RPMI8226 (cell line): ENCODE measurements around the gene NXF1.
A peak's percentile ranks its signal among the peaks of the same experiment; 100 is the strongest.
"Not testable (repeated sequence)": the region's sequence is repeated elsewhere in the genome, so short reads cannot be mapped to it uniquely, and the experiment has no call there.

Source experiments
- DNase-seq: peaks from one replicate; pipeline ENCODE4 v3.0.0-alpha.2; 2015

Gene NXF1

DNA sequence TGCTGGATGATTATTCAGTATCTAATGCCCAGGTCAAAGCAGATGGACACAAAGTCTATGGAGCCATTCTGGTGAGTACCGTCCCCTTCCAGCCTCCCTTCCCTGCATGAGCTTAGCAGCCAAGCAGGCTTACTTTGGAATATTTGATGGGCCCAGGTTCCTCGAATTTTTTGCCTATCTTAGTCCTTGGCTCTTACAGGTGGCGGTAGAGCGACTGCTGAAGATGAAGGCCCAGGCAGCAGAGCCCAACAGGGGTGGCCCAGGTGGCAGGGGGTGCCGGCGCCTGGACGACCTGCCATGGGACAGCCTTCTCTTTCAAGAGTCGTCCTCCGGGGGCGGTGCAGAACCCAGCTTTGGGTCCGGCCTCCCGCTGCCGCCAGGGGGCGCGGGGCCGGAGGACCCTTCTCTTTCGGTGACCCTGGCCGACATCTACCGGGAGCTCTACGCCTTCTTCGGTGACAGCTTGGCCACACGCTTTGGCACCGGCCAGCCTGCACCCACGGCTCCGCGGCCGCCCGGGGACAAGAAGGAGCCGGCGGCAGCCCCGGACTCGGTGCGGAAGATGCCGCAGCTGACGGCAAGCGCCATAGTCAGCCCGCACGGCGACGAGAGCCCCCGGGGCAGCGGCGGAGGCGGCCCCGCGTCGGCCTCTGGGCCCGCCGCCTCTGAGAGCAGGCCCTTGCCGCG, 18.8 kb downstream of the NXF1 start:
- peak; percentile 96 for DNase-seq

DNA sequence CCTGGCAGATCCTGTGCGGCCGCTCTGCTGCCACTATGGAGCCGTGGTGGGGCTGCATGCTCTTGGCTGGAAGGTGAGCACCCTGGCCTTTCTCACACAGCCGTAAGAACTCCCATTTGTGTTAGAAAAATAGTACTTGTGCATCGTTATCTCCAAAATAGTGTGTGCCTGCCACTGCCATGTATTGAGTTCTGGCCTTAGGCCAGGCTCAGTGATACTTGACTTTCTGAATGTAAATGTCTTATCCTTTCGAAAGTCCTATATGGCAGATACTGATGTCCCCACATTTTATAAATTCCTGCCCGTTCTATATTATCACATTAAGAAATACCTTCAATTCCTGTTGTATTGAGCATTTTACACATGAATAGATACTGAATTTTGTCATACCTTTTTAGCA, 22.5 kb downstream of the NXF1 start:
- no peak for DNase-seq

DNA sequence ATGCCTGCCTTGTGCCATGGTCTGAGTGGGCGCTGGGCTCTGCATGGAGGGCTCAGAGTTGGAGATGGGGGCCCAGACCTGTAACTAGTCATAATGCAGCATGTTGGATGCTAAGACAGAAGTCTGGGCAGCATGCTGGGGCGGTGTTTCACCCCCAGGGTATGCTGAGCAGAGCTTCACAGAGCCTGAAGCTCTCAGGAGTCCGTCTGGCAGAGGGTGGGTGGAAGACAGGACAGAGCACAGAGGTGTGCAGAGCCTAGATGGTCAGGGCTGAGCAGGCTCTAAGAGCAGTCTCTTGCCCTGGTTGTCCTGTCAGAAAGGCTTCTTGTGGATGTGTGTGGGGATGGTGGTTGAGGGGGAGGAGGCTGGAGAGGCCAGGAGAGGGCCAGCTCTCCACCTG, 26.8 kb downstream of the NXF1 start:
- DNase-seq: no peak

DNA sequence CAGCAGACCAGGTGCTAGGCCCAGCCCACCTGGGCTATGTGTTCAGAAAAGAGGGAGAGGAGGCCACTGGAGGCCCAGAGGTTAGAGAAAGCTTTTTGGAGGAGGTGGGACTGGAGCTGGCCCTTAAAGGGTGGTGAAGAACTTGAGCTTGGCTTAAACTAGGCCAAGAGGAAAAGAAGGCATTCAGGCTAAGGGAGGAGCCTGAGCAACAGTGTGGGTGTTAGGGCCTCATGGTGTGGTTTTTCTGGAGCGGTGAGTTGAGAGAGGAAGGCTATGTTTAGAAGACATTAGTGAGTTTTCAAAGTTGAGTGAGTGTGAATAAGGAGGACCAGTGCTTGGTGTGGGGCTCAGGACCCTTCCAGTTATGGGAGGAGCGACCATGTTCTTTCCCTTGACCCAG, 27.9 kb downstream of the NXF1 start:
- DNase-seq: no peak

DNA sequence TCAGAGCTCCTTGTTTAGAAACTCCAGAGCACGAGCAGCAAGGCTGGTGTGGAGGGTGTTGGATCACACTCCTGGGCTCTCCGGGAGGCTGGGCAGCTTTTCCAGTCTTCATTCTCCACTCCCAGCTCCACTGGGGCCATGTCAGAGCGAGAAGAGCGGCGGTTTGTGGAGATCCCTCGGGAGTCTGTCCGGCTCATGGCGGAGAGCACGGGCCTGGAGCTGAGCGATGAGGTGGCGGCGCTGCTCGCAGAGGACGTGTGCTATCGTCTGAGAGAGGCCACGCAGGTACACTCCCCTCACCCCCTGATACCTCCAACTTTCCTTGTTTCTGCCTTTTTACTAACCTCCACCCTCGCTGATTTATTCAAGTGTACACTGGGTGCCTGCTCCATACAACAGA, 29.6 kb downstream of the NXF1 start:
- no peak for DNase-seq

DNA sequence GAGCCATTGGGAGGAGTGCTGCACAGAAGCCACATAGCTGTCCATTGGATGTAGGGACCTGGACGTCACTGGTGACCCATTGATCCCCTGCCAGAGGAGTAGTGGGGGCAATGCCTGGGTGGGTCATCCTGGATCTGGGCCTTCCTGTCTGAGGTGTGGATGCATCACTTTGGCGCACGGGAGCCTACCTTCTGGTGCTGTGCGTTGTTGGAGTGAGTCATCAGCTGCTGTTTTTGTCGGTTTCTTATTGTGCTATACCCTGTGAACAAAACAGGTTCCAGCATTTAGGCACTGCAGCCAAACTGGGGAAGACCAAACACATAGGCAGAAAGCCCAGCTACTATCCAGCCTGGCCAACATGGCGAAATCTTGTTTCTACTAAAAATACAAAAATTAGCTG, 30.8 kb downstream of the NXF1 start:
- DNase-seq: no peak

DNA sequence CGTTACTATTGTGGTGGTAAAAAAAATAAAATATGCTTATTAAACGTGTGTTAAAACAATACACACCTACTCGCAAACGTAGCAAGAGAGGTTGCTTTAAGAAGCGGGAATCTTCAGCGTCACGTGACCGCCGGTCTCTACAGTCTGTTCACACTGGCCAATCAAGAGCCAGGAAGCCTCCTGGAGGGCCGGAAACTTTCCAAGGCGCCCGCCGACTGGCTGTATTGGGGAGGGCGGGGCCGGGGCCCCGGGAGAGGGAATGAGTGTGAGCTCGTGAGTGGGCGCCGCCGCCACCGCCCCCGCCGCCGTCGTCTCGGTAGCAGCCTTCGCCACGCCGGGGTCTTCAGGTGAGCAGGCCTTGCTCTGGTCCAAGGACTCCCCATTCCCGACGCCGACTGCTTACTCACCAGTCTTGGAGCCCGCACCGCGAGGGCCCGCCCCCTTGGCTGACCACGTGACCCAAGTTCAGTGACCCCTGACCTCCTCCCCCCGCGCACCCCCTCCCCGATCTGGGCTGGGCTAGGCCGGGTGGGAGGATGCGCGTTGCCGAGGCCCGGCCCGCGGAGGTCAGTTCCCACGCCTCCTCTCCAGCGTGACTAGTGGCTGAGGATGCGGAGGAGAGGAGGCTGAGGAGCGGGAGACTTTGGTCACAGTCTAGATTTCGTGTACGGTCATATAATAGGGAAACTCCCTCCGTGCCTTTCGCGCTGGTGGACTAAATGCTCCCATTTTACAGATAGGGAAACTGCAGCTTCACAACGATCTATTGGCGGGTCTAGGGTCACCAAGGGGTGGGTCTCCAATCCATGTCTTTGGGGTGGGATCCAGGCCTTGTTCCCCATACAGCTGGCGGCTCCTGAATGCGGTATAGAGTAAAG, 33.9 kb downstream of the NXF1 start, which contains the start of gene TAF6L:
Gene TAF6L (plus strand): TSS at position 253 of the 878 bp plus-strand sequence. CDS start 4,388 bp downstream, outside the sequence.
- DNase-seq: peak; percentile 99

DNA sequence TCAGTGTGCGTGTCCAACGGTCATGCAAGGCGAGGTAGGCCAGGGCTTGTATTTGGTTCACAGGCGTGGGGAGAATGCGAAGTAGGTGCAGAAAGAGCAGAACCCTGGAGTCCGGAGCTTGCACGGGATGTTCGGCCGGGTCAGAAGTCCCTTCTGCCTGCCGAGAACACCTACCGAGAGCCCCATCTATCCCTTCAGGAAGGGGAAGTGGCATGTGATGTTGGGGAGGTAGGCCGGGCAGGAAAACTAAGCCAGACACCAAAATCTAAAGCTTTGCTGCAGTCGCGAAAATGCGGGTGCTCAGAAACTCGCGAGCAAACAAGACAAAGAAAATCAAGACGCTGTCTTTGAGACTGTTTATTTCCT, 34.5 kb downstream of the NXF1 start:
- DNase-seq: peak; percentile 64

DNA sequence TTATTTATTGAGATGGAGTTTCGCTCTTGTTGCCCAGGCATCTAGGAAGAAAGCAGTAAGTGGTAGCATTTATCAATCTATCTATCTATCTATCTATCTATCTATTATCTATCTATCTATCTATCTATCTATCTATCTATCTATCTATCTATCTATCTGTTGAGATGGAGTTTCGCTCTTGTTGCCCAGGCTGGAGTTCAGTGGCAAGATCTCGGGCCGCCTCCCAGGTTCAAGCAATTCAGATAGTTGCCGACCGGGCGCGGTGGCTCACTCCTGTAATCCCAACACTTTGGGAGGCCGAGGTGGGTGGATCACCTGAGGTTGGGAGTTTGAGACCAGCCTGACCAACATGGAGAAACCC, 44.4 kb downstream of the NXF1 start:
- DNase-seq: not testable (repeated sequence)

DNA sequence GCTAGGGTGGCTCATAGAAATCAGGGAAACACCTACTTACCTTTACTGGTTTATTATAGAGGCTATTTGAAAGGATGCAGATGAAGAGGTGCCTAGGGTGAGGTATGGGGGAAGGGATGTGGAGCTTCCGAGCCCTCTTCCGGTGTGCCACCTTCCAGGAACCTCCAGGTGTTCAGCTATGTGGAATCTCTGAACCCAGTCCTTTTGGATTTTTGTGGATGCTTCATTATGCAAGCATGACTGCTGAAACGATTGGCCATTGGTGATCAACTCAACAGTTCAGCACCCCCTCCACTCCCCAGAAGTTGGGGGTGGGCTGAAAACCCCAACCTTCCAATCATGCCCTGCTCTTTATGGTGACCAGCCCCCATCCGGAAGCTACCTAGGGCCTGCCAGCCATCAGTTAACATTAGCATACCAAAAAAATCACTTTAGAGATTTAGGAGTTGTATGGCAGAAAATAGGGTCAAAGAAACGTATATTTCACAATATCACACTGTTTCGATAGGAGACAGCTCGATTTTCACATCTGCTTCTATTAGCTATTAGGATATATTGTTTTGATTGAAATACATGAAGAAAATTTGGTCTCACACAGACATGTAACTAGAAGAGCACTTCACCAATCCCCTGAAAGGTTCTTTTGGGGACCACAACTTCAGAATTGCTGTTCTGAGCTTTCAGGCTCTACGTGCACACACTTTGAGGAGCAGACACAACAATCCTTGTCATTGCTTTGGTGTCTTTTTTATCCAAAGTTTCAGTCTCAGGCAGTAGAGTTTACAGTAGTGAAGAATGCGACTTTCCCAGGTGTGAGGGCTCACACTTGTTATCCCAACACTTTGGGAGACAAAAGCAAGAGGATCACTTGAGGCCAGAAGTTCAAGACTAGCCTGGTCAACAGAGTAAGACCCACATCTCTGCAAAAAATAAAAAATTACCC, 47.1 kb downstream of the NXF1 start:
- DNase-seq: no peak

DNA sequence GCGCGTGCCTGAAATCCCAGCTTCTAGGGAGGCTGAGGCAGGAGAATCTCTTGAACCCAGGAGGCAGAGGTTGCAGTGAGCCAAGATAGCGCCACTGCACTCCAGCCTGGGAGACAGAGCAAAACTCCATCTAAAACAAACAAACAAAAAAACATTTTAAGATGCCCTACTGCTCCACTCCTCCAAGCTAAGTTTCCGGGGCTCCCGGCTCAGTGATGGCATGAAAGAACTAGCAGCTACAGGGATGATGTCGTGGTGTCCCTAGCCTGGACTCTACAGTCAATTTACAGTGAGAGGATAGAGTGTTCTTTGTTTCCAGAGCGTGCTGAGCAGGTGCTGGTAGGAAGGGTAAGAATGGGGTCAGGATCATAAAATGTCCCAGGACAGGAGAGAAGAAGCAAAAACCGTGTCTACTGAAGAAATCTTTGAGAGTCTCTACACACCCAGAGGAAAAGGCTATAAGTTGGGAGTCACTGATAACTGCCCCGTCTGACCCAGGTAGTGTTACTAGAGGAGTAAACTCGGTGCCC, 50.1 kb downstream of the NXF1 start:
- DNase-seq: no peak

DNA sequence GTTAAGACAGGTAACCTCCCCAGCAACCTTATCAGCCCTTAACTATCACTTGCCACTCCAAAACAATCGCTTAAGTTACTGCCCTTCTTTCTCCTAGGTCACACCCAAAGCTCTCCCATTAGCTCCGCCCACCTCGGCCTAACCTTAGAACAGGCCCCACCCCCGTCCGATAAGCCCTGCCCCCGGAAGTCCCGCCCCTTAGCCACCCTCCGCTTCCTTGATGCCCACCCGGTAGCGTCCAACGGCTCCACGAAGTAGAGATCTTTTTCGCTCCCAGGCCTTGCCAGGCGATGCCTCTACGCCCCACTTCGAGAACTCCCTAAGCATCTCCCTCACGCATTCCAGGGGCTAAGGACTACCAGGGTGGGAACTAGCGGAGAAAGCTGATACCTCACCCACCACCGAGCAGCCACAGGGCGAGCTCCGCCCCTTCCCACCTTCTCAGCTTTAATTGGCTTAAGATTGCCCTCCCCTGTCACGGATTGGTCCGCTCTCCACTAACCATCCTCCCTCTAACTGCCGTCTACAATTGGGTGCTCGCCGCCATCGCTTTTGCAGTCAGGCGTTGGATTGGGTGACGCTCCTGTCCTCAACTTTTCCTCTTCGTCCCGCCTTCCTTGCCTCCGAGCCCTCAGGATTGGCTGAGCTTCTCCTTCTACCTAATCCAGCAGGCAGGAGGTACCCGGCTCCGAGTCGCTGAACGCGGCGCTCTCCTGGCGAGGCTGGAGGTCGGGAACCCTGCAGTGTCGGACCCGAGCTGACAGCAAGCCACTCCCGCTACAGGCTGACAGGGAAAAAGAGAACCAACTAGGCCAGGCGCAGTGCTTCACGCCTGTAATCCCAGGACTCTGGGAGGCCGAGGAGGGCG, 51.3 kb downstream of the NXF1 start, which contains the start of gene ZBTB3:
Gene ZBTB3 (minus strand): TSS at position 425 of the 868 bp plus-strand sequence. CDS start 496 bp downstream, outside the sequence.
- peak; percentile 100 for DNase-seq

DNA sequence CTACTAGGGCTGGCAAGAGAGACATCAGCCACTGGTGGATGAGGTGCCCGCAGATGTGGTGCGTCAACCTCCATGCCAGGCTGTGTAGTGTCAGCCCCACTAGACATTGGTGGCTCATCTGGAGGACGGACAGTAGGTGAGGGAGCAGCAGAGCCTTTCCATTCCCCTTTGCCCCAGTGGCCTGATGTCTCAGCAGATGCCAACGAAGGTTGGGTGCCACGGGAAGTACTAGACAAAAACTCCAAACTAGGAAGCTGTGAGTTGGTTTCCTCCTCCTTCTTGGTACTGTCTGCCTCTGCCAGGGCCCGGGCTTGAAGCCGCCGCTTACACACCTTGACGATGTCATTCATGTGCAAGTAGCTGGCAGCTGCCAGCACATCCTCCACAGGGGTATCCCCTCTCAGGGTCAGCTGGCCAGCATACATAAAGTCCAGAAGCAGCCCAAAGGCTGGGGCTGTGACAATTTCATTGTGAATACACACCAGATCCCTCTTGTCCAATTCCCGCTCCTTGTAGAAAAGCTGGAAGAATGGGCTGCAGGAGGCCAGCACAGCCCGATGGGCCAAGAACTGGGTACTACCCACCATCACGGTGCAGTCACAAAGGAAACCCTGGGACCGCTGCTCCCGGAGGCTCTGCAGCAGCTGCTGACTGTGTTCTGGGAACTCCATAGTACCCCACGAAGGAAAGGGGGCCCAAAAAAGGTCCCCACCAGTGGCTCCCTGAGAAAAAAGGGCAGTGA, 52.1 kb downstream of the NXF1 start:
- DNase-seq: no peak

DNA sequence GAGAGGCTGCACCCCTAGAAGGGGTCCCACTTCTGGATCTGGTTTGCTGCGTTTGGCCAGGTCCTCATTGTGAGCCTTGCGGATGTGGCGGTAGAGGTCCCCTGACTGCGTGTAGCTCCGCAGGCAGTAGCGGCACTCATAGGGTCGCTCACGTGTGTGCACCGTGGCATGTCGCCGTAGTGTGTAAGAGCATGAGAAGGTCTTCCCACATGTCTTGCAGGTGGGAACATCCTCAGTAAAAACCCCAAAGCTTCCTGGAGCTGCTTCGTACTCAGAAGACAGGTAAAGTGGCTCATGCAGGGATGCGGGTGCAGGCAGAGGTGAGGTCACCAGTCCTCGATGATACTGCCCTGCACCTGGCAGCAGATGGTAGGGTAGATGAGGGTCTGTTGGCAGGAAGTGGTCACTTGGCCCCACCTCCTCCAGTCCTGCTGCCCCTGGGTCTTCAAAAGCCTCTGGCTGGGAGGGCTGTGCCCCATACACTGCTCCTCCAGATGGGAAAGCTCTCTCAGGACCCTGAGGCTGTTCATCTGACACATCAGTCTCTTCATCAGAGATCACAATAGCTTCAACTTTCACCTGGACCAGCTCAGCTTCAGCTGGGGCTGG, 53.0 kb downstream of the NXF1 start:
- DNase-seq: no peak

DNA sequence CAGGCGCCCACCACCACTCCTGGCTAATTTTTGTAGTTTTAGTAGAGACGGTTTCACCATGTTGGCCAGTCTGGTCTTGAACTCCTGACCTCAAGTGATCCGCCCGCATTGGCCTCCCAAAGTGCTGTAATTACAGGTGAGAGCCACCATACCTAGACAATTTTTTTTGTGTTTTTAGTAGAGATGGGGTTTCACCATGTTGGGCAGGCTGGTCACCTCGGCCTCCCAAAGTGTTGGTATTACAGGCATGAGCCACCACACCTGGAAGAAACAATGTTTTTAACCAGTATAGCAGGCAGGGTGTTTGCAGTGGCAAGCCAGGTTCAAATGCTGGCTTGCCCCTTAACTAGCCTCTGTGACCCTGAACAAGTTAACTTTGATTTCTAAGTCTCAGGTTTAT, 55.3 kb downstream of the NXF1 start:
- not testable (repeated sequence) for DNase-seq

DNA sequence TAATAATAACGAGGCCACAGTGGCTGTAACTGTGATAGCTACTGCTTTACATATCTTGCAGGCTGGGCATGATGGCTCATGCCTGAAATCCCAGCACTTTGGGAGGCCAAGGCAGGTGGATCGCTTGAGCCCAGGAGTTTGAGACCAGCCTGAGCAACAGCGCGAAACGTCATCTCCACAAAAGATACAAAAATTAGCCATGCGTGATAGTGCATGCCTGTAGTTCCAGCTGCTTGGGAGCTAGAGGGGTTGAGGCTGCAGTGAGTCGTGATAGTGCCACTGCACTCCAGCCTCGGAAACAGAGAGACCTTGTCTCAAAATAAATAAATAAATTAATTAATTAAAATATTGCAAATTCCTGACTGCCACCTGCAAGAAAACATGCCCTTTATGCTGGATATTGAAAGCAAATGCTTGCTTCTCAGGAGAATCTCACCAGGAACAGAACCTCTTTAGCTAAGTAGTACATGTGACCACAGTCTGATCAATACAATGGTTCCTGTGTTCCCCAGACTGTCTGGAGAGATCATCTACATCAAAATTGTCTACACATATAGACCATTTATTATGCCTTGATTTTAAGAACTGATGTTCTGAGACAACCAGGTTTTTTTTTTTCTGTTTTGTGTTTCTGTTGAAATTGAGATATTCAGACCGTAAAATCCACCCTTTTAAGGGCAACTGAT, 57.6 kb downstream of the NXF1 start:
- DNase-seq: no peak
